CD4-positive, alpha-beta T cell treated with Interleukin-6 for 4 hours (primary cell): ENCODE results near the gene HIGD2B.
"Not testable (repeated sequence)": the region's sequence is repeated elsewhere in the genome, so short reads cannot be mapped to it uniquely, and the experiment has no call there.

Source experiments
- DNase-seq: peaks from one replicate; pipeline ENCODE4 v3.0.0-alpha.2; 2020; ENCODE audit warnings: mixed read lengths

The HIGD2B gene

GRCh38 chr15:72685925-72686794 lies at the start of gene HIGD2B, which contains the start of gene BBS4:
TSS of gene HIGD2B (minus strand) at chr15:72686182. CDS start at chr15:72676374, 9,808 bp downstream.
TSS of gene BBS4 (plus strand) at chr15:72686207. CDS start at chr15:72686228, 21 bp downstream.
- DNase-seq, result peak; percentile 85

GRCh38 chr15:72735111-72735510 lies 49.1 kb upstream of the HIGD2B start:
- DNase-seq, result no peak

GRCh38 chr15:72733941-72734738 lies 48.2 kb upstream of the HIGD2B start:
- no peak for DNase-seq

GRCh38 chr15:72732516-72732915 lies 46.5 kb upstream of the HIGD2B start:
- DNase-seq, result no peak

GRCh38 chr15:72732086-72732485 lies 46.1 kb upstream of the HIGD2B start:
- DNase-seq, result no peak

GRCh38 chr15:72728821-72729220 lies 42.8 kb upstream of the HIGD2B start:
- no peak for DNase-seq

GRCh38 chr15:72728249-72728648 lies 42.3 kb upstream of the HIGD2B start:
- not testable (repeated sequence) for DNase-seq

- DNase-seq, result no peak
Measured at GRCh38 chr15:72727154-72727553, 41.2 kb upstream of the HIGD2B start.

- not testable (repeated sequence) for DNase-seq
Measured at GRCh38 chr15:72725851-72726250, 39.9 kb upstream of the HIGD2B start.

- DNase-seq, result no peak
Measured at GRCh38 chr15:72725446-72725845, 39.5 kb upstream of the HIGD2B start.

- DNase-seq, result no peak
Measured at GRCh38 chr15:72724028-72724427, 38.0 kb upstream of the HIGD2B start.

- DNase-seq, result peak; percentile 81
Measured at GRCh38 chr15:72722071-72722696, 36.2 kb upstream of the HIGD2B start.

- DNase-seq, result not testable (repeated sequence)
Measured at GRCh38 chr15:72708551-72709303, 22.7 kb upstream of the HIGD2B start.

- DNase-seq, result no peak
Measured at GRCh38 chr15:72706266-72706665, 20.3 kb upstream of the HIGD2B start.

GRCh38 chr15:72700076-72700475 lies 14.1 kb upstream of the HIGD2B start:
- no peak for DNase-seq

GRCh38 chr15:72698938-72699337 lies 13.0 kb upstream of the HIGD2B start:
- no peak for DNase-seq

- no peak for DNase-seq
Measured at GRCh38 chr15:72690938-72691337, 5.0 kb upstream of the HIGD2B start.

GRCh38 chr15:72688697-72689096 lies 2.7 kb upstream of the HIGD2B start:
- no peak for DNase-seq

- no peak for DNase-seq
Measured at GRCh38 chr15:72685301-72685924, 569 bp downstream of the HIGD2B start.

GRCh38 chr15:72682772-72683171 lies 3.2 kb downstream of the HIGD2B start:
- DNase-seq, result no peak

GRCh38 chr15:72680931-72681330 lies 5.1 kb downstream of the HIGD2B start:
- no peak for DNase-seq

- no peak for DNase-seq
Measured at GRCh38 chr15:72676838-72677237, 9.1 kb downstream of the HIGD2B start.
